ENCODE results near the gene PRKCA.

The PRKCA gene

GRCh38 chr17:66435182-66435581, 132.8 kb downstream of the PRKCA start:
- H3K4me3 ChIP-seq (replicated peaks; ENCODE audit: insufficient read depth, low read length) = no peak overlapping the region
- no peak for DNase-seq (ENCODE audit: low read depth in 1 of 2, low spot score in 1 of 2)
- no peak overlapping the region for H3K27ac ChIP-seq (replicated peaks)

GRCh38 chr17:66436631-66437030, 134.2 kb downstream of the PRKCA start:
- no peak for DNase-seq (ENCODE audit: low read depth in 1 of 2, low spot score in 1 of 2)
- TF ChIP-seq SPI1 (IDR thresholded peaks at IDR 0.05; ENCODE audit: borderline replicate concordance, low read depth) = no peak
- no peak for TF ChIP-seq POLR2AphosphoS5 (IDR thresholded peaks at IDR 0.05; ENCODE audit: low read depth)
- no peak for TF ChIP-seq GABPA (IDR thresholded peaks at IDR 0.05; ENCODE audit: low read depth)
- no peak for TF ChIP-seq CTCF (IDR thresholded peaks at IDR 0.05; ENCODE audit: insufficient read depth, low read length)
- TF ChIP-seq REST (IDR thresholded peaks at IDR 0.05; ENCODE audit: insufficient replicate concordance, low read depth) = no peak
- H3K27ac ChIP-seq (replicated peaks) = no peak overlapping the region

More at GRCh38 chr17:66435182-66435581, 132.8 kb downstream of the PRKCA start:
- H3K27me3 ChIP-seq (ENCODE audit: insufficient read depth, poor library complexity, severe bottlenecking) = no peaks in the 10 kb centered on the region
- TF ChIP-seq REST (IDR thresholded peaks at IDR 0.05; ENCODE audit: insufficient replicate concordance, low read depth) (no peak), POLR2AphosphoS5 (IDR thresholded peaks at IDR 0.05; ENCODE audit: low read depth) (no peak), SPI1 (IDR thresholded peaks at IDR 0.05; ENCODE audit: borderline replicate concordance, low read depth) (no peak), CTCF (IDR thresholded peaks at IDR 0.05; ENCODE audit: insufficient read depth, low read length) (no peak), GABPA (IDR thresholded peaks at IDR 0.05; ENCODE audit: low read depth) (no peak)

GRCh38 chr17:66437476-66438026, 135.1 kb downstream of the PRKCA start:
- H3K27ac ChIP-seq (replicated peaks) = no peak overlapping the region
- no peak for DNase-seq (ENCODE audit: low read depth in 1 of 2, low spot score in 1 of 2)

More at GRCh38 chr17:66436631-66437030, 134.2 kb downstream of the PRKCA start:
- no peaks in the 10 kb centered on the region for H3K27me3 ChIP-seq (ENCODE audit: insufficient read depth, poor library complexity, severe bottlenecking)
- H3K4me3 ChIP-seq (replicated peaks; ENCODE audit: insufficient read depth, low read length) = no peak overlapping the region

More at GRCh38 chr17:66437476-66438026, 135.1 kb downstream of the PRKCA start:
- Histone ChIP-seq H3K27me3 (ENCODE audit: insufficient read depth, poor library complexity, severe bottlenecking) (no peaks in the 10 kb centered on the region), H3K4me3 (replicated peaks; ENCODE audit: insufficient read depth, low read length) (no peak overlapping the region)
- TF ChIP-seq GABPA (IDR thresholded peaks at IDR 0.05; ENCODE audit: low read depth) (no peak), CTCF (IDR thresholded peaks at IDR 0.05; ENCODE audit: insufficient read depth, low read length) (no peak), SPI1 (IDR thresholded peaks at IDR 0.05; ENCODE audit: borderline replicate concordance, low read depth) (no peak), REST (IDR thresholded peaks at IDR 0.05; ENCODE audit: insufficient replicate concordance, low read depth) (no peak), POLR2AphosphoS5 (IDR thresholded peaks at IDR 0.05; ENCODE audit: low read depth) (no peak)

All from HL-60 (cell line).